GM21360 (cell line): ENCODE measurements around the gene C16orf78.

ENCODE experiments used
- ATAC-seq: cut with Tn5 transposase; IDR thresholded peaks from one replicate; pipeline ENCODE4 v1.9.1; 2021; ENCODE audit warnings: mild to moderate bottlenecking, moderate library complexity; ENCODE audit not compliant: unreplicated experiment

C16orf78 gene

GRCh38 chr16:49373504-49373903 lies at the start of gene C16orf78:
TSS of gene C16orf78 (plus strand) at chr16:49373804. CDS start at chr16:49373940, 136 bp downstream.
- no peak for ATAC-seq

- no peak for ATAC-seq
These were observed 48.9 kb upstream of the C16orf78 start for GRCh38 chr16:49324703-49325102.

GRCh38 chr16:49327466-49327865 lies 46.1 kb upstream of the C16orf78 start:
- no peak for ATAC-seq

GRCh38 chr16:49328325-49328724 lies 45.3 kb upstream of the C16orf78 start:
- ATAC-seq: no peak

GRCh38 chr16:49330562-49331201 lies 42.9 kb upstream of the C16orf78 start:
- ATAC-seq: no peak

GRCh38 chr16:49332589-49333258 lies 40.9 kb upstream of the C16orf78 start:
- ATAC-seq: no peak

GRCh38 chr16:49333259-49333597 lies 40.4 kb upstream of the C16orf78 start:
- no peak for ATAC-seq

GRCh38 chr16:49335828-49336227 lies 37.8 kb upstream of the C16orf78 start:
- no peak for ATAC-seq

GRCh38 chr16:49336581-49336980 lies 37.0 kb upstream of the C16orf78 start:
- no peak for ATAC-seq

- no peak for ATAC-seq
These were observed 35.7 kb upstream of the C16orf78 start for GRCh38 chr16:49337814-49338350.

- ATAC-seq: no peak
These were observed 34.9 kb upstream of the C16orf78 start for GRCh38 chr16:49338611-49339265.

GRCh38 chr16:49340466-49340865 lies 33.1 kb upstream of the C16orf78 start:
- ATAC-seq: no peak

- no peak for ATAC-seq
These were observed 31.9 kb upstream of the C16orf78 start for GRCh38 chr16:49341706-49342105.

- ATAC-seq: no peak
These were observed 31.0 kb upstream of the C16orf78 start for GRCh38 chr16:49342336-49343265.

GRCh38 chr16:49343291-49343690 lies 30.3 kb upstream of the C16orf78 start:
- ATAC-seq: no peak

- ATAC-seq: no peak
These were observed 29.2 kb upstream of the C16orf78 start for GRCh38 chr16:49344401-49344800.

GRCh38 chr16:49345829-49346228 lies 27.8 kb upstream of the C16orf78 start:
- no peak for ATAC-seq

GRCh38 chr16:49346459-49346858 lies 27.1 kb upstream of the C16orf78 start:
- no peak for ATAC-seq

- ATAC-seq: no peak
These were observed 26.1 kb upstream of the C16orf78 start for GRCh38 chr16:49347476-49347875.

GRCh38 chr16:49348408-49349176 lies 25.0 kb upstream of the C16orf78 start:
- ATAC-seq: no peak
